Measurements from ENCODE around the gene KLHL7.

GRCh38 chr7:23098460-23098859 lies 7.1 kb upstream of the KLHL7 start:
- no peak for TF ChIP-seq CTCF (IDR thresholded peaks at IDR 0.05)
- TF ChIP-seq POLR2A (IDR thresholded peaks at IDR 0.05): no peak
- no peak for TF ChIP-seq EP300 (IDR thresholded peaks at IDR 0.05; ENCODE audit: low read depth)
- TF ChIP-seq POLR2AphosphoS5 (IDR thresholded peaks at IDR 0.05): no peak
